Activated T-cell treated with anti-CD3 and anti-CD28 coated beads, Interleukin-2, amount 50 U/mL, for 1 hour (primary cell): Measurements from ENCODE around the gene MCC.

ENCODE experiments used
- DNase-seq: peaks from one replicate; pipeline ENCODE4 v3.0.0-alpha.2; 2020

Gene MCC

DNA sequence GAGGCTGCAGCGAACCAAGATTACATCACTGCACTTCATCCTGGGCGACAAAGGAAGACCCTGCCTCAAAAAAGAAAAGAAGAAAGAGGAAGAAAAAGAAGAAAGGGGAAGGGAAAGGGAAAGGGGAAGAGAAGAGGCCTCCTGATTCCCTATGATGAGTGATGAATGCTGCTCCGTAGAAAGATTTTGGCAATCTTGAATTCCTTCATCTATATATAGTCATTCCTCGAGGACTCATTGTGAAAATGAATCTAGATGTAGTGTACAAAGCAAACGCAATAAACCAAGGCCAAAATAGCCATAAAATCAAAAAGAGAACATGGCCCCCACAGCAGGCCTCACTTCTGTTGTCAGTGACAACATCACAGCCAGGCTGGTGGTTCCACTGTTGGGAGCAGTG, 293.7 kb downstream of the MCC start:
- DNase-seq, result no peak

DNA sequence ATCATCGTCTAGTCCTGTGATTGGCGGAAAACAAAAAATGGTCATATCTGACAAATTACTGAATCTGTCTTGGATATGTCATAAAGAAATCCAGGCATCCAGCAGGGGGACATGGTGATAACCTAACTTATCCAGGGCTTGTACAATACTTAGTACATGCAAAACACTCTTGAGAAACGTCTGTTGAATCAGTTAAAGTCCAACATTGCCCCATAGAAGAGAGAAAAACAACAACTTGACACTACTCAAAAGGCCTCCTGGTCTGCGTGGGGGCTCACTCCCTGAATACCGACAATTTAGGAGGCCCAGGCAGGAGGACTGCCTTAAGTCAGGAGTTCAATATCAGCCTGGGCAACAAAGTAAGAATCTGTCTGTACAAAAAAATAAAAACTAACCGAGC, 294.1 kb downstream of the MCC start:
- DNase-seq, result no peak

DNA sequence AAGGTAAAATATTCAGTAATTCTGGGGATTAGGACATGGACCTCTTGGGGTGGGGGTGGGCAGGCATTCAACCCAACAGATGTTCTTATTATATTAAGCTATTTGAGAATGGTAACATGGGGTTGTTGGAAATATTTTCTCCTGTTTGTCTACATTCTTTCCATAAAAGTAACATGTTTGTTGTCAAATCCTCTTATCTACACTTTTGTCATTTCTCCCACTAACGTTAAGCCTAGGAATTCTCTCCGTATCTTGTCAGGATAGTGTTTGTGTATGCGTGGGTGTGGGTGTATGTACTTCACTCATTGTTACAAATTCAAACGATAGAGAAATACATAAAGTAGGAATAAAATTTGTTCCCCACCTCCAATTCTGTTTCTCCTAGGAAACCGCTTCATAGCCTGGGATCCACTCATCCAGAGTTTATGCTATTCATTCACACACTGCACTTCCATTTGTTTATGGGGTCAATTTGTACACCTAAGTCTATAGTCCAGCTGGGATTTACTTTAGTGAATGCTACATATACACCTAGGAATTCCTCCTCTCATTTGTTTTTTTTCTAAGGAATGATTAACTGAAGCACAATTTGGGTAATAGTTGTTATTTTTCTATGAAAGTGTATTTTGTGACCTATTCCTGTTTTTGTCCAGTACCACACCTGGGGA, 294.8 kb downstream of the MCC start:
- no peak for DNase-seq

DNA sequence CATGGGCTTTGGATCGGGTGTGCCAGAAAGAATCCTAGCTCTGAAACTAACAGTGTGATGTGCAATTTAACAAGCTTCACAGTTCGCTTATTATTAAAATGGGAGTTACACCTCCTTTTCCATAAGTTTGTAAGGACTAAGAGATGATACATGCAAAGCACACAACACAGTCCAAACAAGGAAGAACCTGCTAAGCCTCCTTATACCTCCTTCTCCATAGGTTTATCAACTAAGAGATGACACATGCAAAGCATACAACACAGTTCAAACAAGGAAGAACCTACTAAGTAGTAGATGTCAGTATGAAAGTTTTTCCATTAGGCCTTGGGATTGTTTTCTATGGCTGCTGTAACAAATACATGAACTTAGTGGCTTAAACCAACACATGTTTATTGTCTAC, 295.7 kb downstream of the MCC start:
- DNase-seq, result no peak

DNA sequence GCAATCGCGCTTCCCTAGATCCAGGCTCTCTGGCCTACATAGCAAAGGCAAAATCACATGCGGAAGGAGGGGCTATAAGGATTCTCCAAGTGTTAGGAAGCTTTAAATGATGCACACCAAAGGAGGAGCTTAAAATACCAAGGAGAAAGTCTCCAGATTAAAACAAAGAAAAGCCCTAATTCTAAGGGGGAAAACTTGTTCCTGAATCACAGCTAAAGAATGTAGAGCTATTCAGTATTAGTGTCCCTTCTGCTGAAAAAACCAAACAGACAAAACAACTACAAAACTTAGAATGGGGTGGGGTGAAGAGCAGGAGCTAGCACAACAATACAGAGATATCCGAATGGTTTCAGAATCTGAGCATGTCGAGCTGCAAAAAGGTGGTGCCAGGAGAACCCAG, 297.9 kb downstream of the MCC start:
- DNase-seq, result no peak

DNA sequence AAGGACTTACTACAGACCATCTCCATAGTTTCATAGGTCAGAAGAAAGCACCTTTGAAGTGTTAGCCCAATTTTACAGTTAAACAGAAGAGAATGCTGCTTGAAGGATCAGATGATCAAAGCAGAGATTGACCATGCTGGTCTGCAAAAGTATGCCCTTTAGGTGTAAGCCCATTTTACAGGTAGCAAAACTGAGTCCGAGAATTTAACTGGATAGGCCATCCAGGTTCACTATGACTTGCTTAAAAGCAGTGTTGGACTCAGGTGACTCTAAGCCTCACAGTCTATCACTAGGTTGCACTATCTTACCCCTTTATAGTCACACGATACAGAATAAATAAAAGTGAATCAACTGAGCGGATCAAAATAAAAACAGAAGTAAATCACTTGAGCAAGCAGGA, 299.0 kb downstream of the MCC start:
- no peak for DNase-seq

DNA sequence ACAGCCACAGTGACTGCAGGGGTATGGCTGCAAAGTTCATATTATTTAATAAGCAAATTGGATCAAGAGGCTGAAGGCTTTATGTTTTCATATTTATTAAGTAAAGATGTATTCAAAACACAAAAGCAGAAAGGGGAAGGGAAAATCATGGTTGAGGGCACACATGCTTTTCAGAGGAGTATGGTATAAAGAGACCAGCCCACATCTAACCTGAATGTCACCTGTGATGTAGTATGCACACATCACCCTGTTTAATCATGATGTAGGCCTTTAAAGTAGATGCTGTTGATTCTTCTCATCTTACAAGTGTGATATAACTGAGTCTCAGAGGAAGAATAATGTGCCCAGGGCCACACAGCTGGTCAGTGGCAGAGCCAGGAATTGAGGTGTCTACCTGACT, 299.8 kb downstream of the MCC start:
- DNase-seq, result no peak

DNA sequence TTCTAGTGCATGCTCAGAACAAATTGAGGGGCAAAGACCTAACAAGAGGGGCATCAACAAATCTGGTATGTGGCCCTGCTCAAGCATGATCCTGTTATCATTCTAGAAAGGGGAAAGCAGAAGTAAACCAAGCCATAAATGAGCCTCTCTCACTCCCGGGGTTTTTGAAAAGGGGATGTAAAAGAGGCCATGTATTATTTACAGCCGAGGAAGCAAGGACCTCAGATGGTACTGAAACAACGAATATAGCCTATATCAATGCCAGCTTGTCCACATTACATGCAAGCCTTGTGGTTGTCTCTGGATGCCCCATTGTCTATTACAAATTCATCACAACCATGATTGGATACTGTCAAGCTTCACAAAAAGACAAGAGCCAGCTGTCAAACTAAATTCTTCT, 300.3 kb downstream of the MCC start:
- DNase-seq, result no peak

DNA sequence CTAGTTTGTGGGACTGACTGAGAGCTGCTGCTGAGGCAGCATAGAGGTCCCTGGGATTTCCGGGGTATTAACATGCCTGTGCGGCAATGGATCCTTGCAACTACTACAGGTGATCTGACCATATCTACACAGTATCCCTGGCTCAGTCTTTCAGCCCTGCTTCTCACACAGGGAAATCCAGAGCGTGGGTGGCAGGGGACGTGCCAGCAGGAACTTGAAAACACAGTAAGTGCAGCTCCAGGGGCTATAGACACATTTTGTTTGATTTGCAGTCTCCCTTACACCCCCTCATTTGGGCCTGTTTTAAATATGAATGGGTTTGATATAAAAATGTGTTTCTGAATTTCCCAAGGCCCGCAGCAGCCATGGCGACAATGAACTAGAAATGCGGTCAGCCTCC, 302.2 kb downstream of the MCC start:
- DNase-seq, result no peak

DNA sequence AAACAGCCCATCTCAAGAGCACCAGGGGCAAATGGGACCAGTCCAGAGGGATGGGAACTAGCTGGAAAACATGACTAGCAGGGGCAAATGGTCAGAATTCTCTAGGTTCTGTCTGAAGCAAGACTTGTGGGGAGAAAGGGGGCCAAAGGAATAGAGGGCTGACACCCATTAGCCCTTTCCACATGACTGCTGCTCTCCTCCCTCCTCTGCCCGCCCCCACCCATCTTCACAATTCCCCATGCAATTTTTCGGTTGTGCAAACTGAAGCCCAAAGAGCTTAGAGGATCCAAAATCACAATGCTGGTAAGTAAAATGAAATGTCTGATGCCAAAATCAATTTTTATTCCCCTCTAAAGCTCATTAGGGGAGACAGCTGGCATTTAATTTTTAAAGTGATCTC, 304.6 kb downstream of the MCC start:
- no peak for DNase-seq

DNA sequence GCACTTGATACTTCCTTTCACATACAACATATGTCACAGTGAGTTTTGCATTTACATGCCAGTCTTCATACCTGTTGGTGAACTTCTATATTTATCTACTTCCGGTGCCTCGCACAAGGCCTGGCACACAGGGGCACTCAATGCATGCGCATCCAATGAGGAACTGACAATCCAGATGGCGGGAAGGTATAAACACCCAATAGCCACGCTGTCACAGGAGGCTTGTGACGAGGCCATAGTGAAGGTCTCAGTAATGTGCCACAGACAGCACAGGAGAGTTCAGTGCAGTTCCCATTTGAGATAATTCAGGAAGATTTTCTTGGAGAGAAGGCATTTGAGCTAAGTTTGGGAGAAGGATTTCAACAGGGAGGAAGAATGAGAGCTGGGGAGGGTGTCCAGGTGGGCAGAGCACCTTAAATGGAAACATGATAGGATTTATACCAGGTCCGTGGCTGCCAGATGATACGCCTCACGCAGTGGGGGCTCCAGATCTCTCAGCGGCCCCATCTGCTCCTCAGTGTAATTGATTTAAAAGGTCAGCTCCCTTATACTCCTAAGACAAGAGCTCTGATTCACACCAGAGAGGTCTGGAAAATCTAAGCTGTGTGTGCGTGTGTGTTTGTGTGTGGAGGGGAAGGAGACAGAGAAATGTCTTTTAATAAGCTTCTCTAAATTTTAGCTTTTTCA, 305.5 kb downstream of the MCC start:
- DNase-seq, result no peak

DNA sequence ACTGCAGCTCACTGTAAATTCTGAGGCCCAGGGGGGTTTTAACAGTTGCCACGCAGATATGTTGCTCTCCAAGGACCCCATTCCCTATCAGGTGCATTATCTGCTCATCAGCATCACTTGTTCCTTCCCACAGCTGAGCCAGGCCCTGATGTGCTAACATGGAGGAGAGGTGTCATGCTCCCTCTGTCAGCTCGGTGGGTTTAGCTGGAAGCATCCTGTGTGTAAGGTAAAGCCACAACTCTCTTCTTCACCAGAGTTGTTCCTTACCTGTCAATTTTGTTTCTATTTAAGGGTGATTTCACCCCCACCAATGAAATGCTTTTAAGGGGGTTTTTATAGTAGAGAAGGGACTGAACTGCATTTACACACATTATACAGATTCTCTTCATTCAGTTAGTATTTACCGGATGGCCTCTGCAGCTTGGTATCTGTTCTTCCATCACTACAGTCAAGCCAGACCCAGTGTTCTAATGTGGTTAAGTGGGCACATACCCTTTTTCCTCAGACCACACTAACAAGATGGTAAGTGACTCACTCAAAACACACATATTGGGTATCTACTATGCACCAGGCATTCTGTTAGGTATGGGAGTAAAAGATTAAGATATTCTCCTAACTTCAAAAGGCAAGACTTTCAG, 306.3 kb downstream of the MCC start:
- DNase-seq, result no peak

DNA sequence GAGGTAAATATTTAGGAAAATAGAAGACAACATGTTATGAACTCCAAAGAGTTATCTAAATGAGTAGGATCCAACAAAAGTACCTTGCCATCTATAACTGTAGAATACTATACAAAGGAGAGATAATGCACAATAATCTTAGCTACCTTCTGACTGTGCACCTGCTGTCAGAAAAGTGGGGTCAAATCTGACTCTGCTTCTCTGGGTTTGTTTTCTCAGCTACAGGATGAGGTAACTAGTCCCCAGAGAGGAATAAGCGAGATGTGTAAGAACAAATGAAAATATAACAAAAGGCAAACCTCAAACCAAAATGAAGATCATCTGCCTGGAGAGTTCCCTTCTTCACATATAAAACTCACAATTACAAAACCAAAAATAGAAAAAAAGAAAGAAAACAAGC, 306.8 kb downstream of the MCC start:
- no peak for DNase-seq

DNA sequence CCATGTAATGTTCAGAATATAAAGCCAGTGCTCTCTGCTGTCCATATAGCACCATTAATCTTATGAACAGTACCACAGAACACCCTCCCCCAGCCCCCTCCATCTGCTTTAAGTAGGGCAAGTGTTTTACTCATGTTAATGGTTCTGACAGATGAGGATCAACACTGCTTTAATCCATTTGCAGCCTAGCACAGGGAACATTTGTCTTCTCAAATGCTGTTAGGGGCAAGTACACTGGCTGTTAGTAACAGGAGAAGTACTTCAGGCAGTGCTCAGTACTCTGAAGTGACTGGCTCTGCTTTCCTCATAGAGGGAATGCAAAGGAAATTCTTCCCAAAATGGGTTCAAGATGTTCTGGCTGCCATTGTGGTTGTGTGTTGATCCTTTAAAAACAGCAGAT, 309.1 kb downstream of the MCC start:
- no peak for DNase-seq

DNA sequence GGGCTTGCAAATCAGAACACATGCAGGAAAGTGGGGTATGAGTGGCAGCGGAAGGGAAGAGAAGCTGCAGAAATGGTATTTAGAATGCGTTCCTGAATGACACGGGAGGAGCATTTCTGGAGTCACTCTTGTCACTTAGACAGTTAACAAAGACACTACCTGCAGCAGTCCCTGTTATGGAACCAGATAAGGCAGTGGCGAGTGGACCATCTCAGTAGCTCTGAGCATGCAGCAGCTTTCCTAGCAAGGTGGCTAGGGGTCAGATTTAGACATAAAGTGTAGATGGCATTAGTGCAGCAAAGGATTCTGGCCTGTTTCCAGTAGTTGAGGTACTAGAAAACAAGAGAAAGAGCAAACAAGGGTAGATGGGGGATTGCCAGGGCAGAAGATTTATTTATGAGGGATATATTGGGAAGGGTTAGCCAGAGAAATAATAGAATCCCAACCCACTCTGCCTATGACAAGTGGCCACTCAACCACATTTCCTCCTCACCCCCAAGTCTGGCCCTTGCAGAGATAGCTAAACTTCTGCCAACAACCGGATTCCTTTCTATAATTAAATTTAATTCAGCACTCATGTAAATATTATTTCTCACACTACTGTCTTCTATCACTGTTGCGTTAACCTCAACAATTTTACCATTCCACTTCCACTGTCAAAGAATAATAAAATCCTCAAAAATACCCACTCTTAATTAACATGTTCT, 310.0 kb downstream of the MCC start:
- no peak for DNase-seq

DNA sequence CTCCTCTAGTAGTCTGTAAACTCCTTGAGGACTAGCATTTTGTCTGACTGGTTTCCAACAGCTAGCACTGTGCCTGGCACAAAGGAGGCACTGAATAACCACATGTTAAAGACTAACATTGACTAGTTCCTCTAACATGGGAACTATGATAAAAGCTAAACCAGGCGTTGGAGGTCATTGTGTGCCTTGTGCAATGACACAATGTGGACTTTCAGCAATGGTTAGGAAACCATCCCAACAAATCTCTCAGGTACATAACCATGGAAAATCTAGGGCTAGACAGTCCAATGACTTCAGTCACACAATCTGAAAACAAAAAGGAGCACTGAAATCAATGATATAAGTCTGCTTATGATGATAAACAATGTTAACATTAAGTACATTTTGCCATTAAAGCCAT, 311.0 kb downstream of the MCC start:
- no peak for DNase-seq

DNA sequence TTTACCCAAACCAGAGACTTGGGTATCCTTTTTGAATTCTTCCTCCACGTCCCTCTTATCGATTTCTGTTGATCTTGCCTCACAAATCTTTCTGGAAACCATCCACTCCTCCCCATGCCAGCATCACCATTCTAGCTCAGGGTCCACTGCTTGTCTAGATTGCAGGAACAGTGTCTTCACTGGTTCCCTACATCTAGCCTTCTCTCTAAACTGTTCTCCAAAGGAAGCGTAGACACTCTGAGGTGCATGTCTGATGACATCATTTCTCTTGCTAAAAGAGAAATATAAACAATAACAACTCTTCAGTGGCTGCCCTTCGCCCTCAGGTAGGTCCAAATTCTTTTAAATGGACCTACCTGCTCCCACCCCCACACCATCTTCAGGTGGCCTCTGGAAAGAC, 311.5 kb downstream of the MCC start:
- DNase-seq, result no peak

DNA sequence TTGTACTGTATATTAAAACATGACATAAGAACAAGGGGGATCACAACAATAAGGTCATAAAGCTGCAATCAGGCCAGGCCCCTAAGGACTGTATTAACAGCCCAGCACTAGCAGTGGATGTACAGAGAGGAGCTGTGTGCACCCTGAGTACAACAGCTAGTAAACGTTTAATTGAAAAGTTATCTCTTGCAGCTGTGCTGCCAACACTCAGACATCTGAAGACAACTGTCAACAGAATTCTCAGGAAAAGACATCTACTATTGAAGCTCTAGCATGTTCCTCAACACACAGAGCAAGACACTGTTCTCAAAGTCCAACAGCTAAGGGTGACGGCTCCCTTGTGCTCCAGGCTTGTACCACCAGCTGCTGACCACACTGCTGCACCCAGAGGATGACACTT, 312.1 kb downstream of the MCC start:
- no peak for DNase-seq

DNA sequence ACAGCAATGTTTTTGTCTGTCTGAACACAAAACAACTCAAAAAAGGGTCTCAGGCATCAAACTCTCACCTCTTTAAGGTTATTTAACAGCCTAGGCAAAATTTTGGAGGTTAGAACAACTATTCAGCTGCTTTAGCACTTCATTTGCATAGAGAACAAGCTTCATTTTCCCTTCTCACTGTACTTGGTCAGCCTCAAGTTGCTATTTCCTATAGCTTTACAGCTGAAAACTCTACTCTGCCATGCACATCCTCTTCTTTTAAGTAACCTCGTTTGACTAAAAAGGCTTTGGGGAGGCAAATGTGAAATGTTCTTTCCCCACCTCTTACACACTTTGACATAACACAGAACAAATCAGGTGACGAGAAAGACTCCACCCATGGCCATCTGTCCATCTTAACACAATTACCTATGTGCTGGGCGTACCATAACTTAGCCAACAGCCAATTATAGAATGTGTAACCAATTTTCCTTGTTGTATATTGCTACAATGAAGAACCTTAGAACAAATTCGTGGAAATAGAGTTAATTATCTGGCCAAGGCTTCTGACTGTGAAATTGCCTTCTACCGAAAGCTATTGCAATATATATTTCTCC, 315.9 kb downstream of the MCC start:
- no peak for DNase-seq

DNA sequence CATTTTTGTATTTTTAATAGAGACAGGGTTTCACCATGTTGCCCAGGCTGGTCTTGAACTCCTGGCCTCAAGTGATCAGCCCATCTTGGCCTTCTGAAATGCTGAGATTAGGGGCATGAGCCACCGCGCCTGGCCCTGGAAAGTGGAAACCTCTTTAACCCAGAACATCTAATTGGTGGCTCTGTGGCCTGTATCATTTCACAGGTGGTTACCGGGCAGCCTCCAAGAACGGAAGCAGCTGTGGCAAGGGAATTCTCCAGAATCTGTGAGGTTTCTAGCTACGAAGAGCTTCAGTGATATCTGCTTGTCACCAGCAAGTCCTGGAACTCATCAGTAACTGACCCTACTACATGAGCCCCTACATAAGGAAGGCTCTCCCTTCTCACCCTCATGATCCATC, 316.7 kb downstream of the MCC start:
- no peak for DNase-seq

DNA sequence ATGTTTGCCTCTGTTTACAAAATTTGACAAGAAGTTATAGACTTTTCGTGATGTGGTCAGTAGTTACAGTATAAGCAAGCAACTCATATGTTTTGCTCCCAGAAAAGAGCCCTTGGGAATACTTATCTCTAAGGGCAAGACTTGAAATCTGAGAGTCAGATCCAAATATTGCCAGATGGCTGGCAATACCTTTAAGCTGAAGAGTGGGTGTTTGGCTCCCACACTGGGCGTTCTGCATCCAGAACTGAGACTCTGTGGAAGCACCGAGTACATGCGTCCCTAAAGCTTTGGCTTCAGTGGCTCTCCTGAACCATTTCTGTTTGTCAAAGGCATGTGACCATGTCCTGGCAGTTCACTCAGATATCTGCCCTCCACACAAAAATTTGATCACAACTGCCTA, 317.5 kb downstream of the MCC start:
- no peak for DNase-seq

DNA sequence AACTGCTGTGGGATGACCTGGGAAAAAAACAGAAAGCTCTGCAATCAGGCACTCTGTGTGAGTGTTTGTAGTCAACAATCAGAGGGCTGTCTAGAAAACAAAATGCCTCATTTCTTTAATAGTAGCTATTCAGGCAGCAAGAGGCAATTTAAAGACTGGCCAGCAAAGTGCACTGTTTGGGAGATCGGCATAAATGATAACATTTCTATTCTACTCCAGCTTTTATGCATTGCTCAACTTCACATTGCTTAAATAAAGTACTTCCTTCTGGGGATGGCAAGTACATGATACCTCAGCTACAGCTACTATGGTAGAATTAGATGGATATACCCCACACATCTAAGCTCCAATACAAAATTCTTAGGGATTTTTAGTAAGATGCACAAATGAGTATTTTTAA, 318.5 kb downstream of the MCC start:
- no peak for DNase-seq

DNA sequence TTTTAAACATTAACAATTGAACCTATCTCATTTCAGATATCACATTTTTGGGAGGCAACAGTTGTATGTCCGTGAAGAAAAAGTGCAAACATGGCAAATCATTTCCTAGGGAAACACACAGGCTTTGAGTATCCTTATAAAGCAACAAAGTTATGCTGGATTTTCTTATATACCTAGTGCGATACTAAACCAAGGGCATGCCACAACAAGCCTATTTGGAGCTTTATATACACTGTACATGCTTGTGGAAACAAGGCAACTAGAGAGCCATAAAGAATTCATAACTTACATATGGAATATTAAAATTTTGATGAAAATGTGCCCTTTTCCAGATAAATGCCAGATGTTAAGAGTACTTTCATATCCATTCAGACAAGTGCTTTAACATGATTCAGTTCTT, 320.3 kb downstream of the MCC start:
- no peak for DNase-seq
